ENCODE results near the gene METTL13.

DNA sequence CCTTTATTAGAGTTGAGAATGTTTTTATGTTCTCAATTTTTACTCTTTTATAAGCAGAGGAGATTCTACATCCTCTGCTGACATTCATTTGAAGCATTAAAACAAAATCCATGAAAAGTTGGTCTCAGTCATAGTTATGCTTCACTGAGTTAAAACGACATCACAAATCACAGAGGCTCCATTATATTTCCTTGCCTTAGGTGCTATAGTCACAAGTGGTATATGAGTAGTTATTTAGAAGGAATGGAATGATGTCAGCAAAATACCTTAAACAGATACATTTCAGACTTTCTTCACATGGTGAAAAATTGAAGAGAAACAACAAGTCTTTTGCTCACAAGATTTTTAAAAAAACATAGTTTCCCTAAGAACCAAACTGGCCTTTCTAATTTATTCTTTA lies 11.7 kb upstream of the METTL13 start:
- TF ChIP-seq, protein P1, sequence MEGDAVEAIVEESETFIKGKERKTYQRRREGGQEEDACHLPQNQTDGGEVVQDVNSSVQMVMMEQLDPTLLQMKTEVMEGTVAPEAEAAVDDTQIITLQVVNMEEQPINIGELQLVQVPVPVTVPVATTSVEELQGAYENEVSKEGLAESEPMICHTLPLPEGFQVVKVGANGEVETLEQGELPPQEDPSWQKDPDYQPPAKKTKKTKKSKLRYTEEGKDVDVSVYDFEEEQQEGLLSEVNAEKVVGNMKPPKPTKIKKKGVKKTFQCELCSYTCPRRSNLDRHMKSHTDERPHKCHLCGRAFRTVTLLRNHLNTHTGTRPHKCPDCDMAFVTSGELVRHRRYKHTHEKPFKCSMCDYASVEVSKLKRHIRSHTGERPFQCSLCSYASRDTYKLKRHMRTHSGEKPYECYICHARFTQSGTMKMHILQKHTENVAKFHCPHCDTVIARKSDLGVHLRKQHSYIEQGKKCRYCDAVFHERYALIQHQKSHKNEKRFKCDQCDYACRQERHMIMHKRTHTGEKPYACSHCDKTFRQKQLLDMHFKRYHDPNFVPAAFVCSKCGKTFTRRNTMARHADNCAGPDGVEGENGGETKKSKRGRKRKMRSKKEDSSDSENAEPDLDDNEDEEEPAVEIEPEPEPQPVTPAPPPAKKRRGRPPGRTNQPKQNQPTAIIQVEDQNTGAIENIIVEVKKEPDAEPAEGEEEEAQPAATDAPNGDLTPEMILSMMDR (conservative IDR thresholded peaks at IDR 0.05; ENCODE audit: low read length) = no peak
- TF ChIP-seq EZH2phosphoT487 (IDR thresholded peaks at IDR 0.05; ENCODE audit: borderline replicate concordance, low read depth, low read length) = no peak

All from OCI-LY7 (cell line).